ENCODE results near the gene SERPINA3.
"Not testable (repeated sequence)": the region's sequence is repeated elsewhere in the genome, so short reads cannot be mapped to it uniquely, and the experiment has no call there.

SERPINA3 gene

DNA sequence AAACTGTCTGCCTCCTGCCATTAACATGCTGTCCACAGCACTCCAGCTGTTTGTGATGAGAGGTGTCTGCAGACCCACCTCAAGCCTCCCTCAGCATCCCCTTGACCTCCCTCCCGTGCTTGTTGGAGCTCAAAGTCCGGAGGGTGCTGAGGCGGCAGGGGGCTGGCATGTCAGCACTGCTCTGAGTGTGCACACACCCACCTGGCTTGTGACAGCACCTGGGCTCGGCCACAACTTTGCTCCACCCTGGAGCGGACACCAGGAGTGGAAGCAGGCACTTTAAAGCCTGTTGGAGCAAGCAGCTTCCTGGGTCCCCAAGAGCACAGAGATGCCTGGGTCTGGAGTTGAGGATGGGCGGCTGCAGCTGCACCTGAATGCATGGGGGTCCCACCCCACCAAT lies 20.9 kb downstream of the SERPINA3 start:
- DNase-seq (ENCODE audit: low read depth): no peak

DNA sequence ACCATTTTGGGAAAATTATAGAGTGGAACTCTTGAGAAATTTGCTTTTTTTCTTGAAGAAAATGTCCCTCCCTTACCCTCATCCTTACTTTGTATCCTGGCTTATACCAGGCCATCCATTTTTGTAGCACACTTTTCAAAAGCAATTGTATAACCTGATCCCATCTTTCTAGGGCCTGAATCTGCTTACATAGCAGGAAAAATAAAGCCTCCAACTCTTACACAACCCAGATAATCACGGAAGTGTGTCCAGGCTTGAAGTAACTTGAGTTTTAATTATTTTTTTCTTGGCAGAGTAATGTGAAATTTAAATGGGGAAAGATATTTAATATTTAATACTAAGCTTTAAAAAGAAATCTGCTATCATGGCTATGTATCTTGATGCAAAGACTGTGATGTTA lies 23.0 kb downstream of the SERPINA3 start:
- DNase-seq (ENCODE audit: low read depth): no peak

DNA sequence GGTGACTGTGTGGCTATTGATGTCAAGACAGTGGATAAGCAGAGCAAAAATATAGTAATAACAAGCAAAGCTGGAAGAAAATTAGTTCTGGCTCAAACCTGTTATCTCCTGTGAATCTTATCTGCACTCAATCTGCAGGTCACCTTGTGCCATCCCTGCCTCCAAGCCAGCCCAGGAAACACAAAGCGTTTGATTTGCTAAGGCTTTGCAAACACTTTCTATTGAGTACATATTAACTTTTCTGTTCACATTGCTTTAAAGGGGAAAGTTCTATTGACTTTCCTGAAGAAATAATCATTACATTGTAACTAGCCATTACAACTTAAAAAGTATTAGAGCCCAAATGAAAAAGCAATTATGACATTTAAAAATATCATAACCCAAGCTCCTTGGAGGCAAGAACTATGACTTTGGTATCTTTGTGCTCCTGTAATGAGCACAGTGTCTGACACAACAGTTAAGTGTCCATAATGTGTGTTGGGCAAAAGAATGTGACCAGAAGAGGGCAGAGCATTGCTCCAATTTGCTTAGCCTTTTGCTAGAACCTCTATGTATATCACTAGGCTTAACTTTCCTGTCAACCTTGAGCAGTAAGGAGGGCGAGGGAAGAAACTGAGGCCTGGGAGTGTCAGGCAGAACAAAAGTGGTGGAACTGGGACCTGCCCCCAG lies 24.7 kb downstream of the SERPINA3 start:
- no peak for DNase-seq (ENCODE audit: low read depth)

DNA sequence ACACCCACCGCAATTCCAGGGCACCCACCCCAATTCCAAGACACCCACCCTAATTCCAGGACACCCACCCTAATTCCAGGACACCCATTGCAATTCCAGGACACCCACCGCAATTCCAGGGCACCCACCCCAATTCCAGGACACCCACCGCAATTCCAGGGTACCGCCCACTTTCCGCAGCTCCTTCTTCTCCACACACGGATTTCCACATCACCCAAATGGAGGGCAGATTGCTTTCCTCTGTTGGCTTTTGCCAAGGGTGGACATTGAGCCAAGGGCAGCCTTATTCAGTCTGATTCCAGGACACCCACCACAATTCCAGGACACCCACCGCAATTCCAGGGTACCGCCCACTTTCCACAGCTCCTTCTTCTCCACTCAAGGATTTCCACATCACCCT lies 25.6 kb downstream of the SERPINA3 start:
- DNase-seq (ENCODE audit: low read depth): not testable (repeated sequence)

DNA sequence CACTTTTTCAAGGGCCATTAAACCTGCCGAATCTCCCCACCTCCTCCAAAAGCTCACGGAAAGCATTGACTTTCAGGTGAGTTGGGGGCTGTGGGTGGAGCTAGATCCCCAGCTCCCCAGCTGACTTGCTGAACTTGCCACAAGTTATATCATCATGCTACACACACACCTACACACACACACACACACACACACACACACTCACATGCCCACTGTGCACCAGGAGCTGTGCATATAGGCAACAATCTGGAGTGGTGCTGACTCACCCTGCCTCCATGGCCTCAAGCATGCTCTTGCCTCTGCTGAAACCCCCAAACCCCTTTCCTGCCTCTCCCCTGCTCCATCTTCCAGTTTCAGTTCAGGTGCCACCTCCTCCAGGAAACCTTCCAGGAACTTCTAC lies 26.1 kb downstream of the SERPINA3 start:
- no peak for DNase-seq (ENCODE audit: low read depth)

DNA sequence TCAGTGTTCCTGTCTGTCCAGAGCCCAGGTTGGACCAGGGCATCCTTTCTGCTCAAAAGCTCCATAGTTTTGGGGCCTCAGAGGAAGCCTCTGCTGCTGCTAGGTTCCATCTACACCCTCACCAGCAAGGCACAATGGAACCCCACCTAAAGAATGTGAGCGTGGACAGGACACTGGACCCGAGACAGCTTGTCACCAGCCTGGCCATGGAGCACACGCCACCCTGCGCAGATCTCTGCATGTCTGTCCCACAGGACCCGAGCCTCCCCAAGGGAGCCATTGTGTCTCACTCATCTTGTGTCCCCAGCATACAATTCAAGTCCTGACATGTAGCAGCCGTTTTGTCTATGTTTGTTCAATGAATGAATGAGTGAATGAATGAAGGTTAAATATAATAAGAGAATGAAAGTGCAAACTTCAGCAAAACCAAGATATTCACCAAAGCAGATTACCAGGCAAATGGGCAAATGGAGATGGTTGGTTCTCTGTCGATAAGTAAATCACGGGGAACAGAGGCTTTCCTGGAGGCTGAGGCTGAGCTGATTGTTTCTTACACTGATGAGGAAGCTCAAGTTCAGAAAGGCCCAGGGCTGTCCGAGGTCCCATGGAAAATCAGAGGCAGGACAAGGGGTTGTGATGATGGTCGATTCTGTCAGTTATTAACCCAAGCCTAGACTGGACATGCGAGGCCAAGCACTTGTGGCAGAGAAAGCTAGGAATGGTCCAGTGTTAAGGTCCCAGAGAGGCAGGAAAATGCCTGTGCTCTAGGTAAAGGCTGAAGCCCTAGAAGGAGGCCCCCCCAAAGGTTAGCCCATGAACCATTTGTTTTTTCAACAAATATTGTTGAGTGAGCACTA lies 27.0 kb downstream of the SERPINA3 start:
- no peak for DNase-seq (ENCODE audit: low read depth)

DNA sequence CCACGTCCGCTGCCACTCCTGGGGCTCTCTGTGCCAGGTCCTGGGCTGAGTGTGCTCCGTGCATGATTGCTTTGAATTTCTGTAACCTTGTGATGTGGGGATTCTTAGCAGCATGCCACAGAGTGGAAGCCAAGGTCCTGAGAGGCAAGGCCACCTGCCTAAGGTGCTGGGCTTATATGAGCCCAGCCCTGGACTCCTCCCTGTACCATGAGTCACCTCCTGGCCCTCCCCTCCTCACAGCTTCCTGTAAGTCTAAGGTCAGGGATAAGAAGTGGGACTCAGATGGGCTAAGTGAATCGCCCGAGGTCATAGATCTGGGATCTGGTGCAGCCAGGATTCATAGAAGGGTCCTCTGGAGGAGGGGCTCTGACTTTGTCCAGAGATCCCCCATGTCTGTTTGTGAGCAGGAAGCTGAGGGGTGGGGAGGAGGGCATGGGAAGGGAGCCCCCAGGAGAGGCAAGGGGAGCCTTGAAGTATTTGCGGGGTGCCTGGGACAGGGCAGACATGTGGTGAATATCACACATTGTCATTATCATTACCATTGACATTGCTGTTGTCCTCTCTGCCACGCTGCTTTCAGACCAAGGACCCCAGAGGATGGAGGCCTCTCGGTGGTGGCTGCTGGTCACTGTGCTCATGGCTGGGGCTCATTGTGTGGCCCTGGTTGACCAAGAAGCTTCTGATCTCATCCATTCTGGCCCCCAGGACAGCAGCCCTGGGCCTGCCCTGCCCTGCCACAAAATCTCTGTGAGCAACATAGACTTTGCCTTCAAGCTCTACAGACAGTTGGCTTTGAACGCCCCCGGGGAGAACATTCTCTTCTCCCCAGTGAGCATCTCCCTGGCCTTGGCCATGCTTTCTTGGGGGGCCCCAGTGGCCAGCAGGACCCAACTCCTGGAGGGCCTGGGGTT lies 28.8 kb downstream of the SERPINA3 start:
- DNase-seq (ENCODE audit: low read depth): no peak

DNA sequence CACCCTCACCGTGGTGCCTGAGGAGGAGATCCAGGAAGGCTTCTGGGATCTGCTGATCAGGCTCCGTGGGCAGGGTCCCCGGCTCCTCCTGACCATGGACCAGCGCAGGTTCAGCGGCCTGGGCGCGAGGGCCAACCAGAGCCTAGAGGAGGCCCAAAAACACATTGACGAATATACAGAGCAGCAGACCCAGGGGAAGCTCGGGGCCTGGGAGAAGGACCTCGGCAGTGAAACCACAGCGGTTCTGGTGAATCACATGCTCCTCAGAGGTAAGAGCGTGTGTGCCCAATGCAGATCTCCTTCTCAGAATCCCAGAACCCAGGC lies 29.4 kb downstream of the SERPINA3 start:
- DNase-seq (ENCODE audit: low read depth): no peak

DNA sequence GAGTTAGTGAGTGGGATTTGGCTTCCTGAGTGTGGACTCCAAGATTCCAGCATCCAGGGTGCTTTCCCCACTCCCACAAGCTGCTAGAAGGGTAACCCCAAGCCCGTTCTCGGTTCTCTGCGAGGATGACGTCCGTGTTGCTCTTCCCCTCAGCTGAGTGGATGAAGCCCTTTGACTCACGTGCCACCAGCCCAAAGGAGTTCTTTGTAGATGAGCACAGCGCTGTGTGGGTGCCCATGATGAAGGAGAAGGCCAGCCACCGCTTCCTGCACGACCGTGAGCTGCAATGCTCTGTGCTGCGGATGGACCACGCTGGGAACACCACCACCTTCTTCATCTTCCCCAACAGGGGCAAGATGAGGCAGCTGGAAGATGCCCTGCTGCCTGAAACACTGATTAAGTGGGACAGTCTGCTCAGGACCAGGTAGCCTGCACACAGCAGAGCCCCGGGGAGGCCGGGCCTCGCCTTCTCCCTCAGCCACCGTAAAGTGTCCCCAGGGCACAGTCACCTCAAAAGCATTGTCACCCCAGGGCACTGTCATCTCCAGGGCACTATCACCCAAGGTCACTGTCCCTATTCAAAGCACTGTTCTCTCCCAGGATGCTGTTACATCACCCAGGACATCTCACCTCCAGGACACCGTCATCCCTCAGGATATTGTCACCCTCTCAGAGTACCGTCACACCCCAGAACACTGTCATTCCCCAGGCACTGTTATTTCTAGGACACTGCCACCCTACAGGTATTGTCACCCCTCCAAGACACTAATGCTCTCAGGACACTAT lies 31.3 kb downstream of the SERPINA3 start:
- DNase-seq (ENCODE audit: low read depth): no peak

DNA sequence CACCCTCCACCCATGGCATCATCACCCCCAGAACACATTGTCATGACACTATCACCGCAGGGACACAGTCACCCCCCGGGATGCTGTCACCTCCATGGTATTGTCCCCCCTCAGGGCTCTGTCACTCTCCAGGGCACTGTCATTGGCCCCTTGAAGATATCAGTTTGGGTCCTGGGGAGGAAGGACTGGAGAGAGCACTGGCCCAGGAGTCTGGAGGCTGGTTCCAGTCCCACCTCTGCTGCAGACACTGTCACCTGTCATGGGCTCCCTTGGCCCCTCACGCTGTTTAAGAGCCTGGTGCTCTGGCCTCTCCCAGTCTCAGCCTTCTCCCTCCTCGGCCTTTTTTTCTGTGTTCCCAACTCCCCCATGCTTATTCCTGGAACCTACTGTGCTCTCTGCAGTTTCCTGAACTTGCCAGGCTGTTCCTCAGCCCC lies 31.9 kb downstream of the SERPINA3 start:
- DNase-seq (ENCODE audit: low read depth): no peak

DNA sequence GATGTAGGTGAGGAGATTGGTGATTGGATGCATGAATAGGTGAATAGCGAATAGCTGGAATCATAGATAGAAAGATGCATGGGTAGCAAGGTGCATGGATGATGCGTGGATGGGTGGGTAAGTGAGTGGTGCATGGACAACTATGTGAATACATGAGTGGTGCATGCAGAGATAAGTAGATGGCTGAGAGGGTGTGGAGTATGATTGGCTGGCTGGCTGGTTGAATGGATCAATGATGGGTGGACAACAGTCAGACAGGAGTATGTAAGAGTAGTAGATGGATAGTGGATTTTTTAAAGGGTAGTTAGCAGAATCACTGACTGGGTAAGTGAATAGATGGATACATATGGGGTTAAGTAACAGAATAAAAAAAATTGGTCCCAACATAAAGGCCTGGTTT lies 33.9 kb downstream of the SERPINA3 start:
- no peak for DNase-seq (ENCODE audit: low read depth)

DNA sequence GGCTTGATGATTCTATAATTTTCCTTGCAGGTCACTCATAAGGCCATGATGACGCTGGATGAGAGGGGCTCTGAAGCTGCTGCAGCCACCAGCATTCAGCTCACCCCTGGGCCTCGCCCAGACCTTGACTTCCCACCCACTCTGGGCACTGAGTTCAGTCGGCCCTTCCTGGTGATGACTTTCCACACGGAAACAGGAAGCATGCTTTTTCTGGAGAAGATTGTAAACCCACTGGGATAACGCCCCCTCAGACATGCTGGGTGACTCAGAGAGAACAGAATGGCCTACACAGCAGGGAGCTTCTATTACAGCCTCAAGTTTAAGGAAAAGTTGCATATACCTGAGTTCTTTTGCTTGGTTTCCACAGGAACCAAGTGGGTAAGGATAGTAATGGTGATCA lies 34.3 kb downstream of the SERPINA3 start:
- DNase-seq (ENCODE audit: low read depth): peak; percentile 59

DNA sequence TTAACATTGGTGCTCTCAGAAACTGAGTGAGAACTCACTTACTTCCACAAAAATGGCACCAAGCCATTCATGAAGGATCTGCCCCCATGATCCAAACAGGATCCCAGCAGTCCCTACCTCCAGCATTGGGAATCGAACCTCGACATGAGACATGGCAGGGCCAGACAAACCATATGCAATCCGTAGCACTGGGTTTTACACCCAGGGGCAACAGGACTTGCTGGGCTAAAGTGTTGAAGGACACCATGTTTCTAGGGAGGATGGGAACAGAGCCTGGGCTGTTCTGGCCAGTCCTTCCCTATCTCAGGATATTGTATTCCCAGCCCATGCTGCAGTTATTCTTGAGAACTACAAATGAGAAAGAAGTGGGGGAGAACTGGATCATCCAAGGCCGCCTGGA lies 36.6 kb downstream of the SERPINA3 start:
- no peak for DNase-seq (ENCODE audit: low read depth)

DNA sequence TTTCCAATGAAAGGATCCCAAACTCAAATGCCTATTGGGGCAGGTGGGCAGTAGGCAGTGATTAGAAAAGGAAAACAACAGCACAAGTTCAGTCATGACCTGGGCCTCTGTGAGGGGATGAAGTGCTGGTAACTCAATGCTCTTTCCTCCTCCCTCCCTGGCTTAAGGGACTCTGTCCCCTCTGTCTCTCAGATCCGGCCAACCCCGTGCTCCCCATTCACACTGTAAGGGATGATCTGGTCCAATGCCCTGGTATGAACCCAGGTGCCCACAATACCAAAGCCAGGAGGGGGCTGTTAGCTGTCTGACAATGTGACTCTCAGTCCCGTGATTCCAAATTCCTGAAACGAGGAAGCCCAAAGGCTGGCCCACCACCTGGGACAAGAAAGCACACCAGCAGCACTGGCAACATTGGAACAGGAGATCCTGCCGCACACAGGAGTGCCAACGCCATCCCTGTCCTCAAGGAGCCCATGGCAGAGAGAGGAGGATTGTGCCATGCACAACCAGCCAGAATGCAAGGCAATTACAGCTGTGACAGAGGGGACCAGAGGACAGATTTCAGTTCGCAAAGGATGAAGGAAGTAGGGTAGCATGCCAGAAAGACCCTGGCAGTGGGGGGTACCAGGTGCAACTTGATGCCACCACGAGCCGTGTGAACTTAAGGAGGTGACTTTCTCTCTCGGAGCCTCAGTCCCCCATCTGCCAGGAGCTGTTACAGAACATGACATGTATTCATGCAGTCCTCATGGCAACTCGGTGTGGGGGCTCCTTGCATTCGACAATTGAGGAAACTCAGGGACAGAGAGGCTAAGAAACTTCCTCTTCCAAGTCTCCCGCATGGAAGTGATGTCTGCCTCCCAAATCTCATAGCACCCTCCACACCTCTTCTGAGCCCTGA lies 37.6 kb downstream of the SERPINA3 start:
- DNase-seq (ENCODE audit: low read depth): no peak

DNA sequence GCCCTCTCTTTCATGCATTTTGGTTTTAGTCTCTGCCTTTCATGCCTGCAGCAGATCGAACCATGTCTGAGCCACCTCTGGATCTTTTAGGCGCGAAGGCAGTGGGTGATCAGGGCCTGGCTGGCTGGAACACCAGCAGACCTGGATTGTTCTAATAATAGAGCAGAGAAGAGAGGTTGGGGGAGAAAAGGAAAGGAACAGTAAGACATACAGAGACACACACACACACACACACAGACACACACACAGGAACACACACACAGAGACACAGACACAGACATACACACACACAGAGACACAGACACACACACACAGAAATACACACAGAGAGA lies 38.2 kb downstream of the SERPINA3 start:
- DNase-seq (ENCODE audit: low read depth): no peak

DNA sequence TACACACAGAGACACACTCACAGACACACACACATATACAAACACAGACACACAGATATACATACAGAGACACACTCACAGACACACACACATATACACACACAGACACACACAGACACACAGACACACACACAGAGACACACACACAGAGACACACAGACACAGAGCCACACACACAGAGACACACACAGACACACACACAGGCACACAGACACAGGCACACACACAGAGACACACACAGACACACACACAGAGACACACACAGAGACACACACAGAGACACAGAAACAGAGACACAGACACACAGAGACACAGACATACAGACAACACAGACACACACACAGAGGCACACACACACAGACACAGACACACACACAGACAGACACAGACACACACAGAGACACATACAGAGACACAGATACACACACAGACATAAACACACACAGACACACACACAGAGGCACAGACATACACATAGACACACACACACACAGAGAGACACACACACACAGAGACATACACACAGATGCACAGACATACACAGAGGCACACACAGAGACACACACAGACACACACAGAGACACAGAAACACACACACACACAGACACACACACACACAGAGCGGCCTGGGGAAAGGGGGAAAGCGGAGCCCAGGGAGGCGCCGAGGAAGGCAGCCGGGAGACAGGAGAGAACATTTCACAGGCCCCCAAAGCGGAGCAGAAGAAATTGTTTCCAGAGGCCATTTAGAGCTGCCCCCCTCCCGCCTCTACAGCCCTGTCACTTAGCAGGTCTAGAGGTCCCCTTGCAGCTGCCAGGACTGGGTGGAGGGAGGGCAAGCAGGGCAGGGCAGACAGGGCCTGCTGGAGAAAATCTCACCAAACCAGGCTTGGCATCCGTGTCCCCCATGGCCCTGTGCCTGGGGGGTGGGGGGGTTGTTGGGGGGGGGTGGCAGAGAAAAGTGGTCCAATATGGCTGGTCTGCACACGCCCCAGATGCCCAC lies 38.9 kb downstream of the SERPINA3 start:
- DNase-seq (ENCODE audit: low read depth): no peak

DNA sequence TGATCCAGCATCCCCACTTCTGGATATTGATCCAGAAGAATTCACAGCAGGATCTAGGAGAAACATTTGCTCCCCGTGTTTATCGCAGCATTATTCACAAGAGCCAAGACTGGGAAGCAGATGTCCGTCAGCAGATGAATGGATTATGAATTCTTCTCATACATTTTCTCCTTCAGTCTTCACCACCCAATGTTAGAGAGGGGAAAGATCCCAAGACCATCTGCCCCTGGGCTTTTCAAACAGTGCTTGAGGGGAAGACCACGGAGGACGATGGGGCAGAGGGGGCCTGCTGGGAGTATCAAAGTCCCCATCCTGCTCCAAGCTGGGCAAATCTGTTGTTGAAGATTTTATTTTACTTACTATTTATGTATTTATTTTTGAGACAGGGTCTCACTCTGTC lies 41.1 kb downstream of the SERPINA3 start:
- no peak for DNase-seq (ENCODE audit: low read depth)

DNA sequence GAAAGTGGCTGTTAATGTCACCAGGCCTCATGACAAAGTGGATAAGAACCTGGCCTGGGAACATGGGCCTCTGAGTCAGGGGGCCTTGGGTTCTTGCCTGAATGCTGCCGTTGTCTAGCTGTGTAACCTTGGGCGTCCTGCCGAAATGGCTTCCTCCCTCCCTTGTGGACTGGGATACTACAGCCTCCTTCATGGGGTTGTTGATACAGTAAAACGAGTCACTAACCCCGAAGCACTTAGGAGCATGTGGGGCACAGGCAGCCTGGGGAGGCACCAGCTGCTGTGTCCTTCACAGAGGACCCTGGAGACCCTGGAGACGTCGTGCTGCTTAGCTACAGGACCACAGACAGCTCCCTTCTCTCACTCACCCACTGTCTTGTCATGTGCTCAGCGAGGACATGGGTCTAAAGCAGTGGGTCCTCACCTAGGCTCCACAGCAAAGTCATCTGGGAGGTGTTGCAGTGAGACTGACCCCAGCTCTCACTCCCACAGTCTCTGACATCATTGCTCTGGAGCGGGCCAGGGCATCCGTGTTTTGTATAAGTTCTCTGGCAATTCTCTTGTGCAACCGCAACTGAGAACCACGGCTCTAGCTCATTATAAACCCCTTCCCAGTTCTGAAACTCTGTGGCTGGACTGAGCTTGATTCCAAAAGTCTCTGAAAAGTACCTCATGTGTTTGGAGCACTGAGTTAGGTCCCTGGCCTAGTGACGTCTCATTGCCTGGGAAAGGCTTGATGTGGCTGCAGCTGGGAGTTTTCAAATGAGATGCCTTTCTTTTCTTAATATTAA lies 42.1 kb downstream of the SERPINA3 start:
- DNase-seq (ENCODE audit: low read depth): no peak

DNA sequence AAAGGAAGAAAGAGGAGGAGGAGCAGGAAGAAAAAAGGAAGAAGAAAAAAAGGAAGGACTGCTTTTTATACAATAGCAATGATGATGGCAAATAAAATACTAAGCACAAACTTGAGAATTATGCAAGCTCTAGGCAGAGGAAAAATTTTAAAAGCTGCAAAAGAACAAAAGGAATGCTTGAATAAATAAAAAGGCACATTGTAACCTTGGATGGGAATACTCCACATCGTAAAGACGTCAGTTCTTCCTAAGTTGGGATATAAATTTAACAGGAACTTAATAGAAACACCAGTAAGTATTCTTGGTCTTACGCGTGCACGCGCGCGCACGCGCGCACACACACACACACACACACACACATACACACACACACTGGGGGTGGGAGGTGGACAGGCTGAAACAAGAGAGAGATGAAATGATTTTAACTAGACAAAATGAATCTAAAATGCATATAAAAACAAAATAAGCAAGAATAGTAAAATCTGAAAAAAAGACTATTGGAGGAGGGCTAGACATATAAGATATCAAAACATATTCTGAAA lies 43.0 kb downstream of the SERPINA3 start:
- DNase-seq (ENCODE audit: low read depth): no peak

All from non-pigmented ciliary epithelial cell (primary cell).